ENCODE data around the gene GFY. TPM values are rescaled to one million over a fixed set of nuclear protein-coding genes. Genes with fewer than 3 reads are reported as not detected.
"Not testable (repeated sequence)": the region's sequence is repeated elsewhere in the genome, so short reads cannot be mapped to it uniquely, and the experiment has no call there.

Gene GFY
- total RNA-seq, 1 experiment from 2014 or later, result not detected

DNA sequence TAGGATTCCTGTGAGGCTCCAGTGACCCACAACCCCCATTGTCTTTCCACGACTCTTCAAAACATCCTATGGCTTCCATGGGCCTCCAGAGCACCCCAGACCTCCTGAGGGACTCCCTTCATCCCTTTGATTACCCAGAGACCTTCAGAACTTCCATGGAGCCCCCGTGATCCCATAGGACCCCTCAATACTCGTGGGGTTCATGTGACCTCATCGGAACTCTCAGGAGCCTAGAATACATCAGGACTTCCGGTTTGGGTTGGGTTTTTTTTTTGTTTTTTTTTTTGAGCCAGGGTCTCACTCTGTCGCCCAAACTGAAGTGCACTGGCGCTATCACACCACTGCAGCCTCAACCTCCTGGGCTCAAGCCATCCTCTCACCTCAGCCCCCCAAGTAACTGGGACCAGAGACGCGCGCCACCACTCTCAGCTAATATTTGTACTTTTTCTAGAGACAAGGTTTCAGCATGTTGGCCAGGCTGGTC, 28.6 kb downstream of the GFY start:
- in situ Hi-C loops (cut with HindIII; ENCODE audit: low pct_unique_long_range_greater_than_20kb, low sequenced_read_pairs), result no loop called here
- DNase-seq (ENCODE audit: low read depth), result no peak

DNA sequence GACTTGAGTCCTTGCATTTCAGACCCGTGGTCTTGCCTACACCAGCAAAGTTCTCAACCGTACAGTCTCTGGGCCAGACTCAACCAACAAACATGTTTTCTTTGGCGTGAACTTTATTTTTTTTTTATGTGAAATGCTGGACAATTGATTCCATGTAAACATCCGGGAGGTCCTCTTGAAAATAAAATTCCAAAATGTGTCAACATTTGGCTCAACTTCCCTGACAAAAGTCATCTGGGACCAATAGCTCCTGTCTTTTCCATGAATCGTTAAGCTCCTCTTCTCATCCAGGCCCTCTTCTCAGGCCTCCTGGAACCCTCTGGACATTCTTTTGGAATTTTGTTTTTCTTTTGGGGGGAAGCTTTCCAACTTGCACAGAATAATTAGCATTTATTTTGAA, 30.6 kb downstream of the GFY start:
- in situ Hi-C loops (cut with HindIII; ENCODE audit: low pct_unique_long_range_greater_than_20kb, low sequenced_read_pairs), result no loop called here
- DNase-seq (ENCODE audit: low read depth), result no peak

DNA sequence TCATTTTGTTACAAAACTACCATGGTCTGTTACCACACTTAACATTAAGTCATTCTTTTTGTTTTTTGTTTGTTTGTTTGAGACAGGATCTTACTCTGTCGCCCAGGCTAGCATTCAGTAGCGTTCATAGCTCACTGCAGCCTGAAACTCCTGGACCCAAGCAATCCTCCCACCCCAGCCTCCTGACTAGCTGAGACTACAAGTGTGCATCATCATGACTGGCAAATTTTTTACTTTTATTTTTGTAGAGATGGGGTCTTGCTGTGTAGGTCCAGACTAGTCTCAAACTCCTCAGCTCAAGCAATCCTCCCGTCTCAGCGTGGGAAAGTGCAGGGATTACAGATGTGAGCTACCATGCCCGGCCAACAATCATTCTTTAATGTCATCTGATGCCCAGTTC, 31.1 kb downstream of the GFY start:
- in situ Hi-C loops (cut with HindIII; ENCODE audit: low pct_unique_long_range_greater_than_20kb, low sequenced_read_pairs), result no loop called here
- peak; percentile 32 for DNase-seq (ENCODE audit: low read depth)

DNA sequence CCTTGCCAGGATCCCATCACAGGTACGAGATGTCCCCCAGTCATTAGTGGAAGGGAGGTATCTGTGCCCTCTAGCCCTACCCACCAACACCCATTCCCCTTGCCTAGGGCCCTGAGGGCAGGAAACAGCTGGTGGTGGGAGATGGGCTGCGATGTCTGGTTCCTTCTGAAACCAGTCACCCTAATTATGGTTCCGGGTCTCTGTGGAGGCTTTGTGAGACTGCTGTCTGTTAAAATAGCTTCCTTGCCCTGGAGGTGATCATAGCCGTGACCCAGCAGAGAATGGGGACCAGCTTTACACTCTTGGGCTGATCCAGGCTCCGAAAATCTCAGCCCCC, 33.3 kb downstream of the GFY start:
- in situ Hi-C loops (cut with HindIII; ENCODE audit: low pct_unique_long_range_greater_than_20kb, low sequenced_read_pairs), result no loop called here
- no peak for DNase-seq (ENCODE audit: low read depth)

DNA sequence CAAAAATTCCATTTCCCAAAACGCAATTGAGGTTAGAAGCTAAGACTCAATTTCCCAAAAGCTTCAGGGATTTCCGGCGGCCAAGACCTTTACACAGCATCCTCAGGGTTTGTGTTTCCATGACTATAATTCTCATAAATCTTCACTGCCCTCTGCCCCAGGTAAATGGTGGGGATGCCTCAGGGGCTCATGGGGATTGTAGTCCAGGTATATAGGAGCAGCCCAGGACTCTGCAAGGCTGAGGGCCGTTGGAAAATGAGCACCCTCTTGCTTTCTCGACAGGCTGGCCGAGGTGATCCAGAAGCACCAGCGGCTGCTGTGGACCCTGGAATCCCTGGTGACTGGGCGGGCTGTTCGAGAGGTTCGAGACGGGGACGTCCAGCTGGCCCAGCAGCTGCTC, 34.2 kb downstream of the GFY start:
- in situ Hi-C loops (cut with HindIII; ENCODE audit: low pct_unique_long_range_greater_than_20kb, low sequenced_read_pairs), result no loop called here
- no peak for DNase-seq (ENCODE audit: low read depth)

DNA sequence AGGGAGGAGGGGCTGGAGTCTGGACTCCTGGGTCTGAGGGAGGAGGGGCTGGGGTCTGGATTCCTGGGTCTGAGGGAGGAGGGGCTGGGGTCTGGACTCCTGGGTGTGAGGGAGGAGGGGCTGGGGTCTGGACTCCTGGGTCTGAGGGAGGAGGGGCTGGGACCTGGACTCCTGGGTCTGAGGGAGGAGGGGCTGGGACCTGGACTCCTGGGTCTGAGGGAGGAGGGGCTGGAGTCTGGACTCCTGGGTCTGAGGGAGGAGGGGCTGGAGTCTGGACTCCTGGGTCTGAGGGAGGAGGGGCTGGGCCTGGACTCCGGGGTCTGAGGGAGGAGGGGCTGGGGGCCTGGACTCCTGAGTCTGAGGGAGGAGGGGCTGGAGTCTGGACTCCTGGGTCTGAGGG, 35.9 kb downstream of the GFY start:
- in situ Hi-C loops (cut with HindIII; ENCODE audit: low pct_unique_long_range_greater_than_20kb, low sequenced_read_pairs); DNase-seq (ENCODE audit: low read depth): not testable (repeated sequence)

DNA sequence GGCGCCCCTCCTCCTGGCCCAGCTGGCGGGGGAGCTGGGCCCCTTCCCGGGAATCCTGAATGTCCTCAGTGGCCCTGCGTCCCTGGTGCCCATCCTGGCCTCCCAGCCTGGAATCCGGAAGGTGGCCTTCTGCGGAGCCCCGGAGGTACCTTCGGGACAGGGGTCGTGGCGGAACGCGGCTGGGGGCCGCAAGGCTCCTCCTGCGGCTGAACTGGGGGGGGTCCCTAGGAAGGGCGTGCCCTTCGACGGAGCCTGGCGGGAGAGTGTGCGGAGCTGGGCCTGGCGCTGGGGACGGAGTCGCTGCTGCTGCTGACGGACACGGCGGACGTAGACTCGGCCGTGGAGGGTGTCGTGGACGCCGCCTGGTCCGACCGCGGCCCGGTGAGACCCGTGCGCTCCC, 36.5 kb downstream of the GFY start:
- DNase-seq (ENCODE audit: low read depth), result no peak
- in situ Hi-C loops (cut with HindIII; ENCODE audit: low pct_unique_long_range_greater_than_20kb, low sequenced_read_pairs), result no loop called here

DNA sequence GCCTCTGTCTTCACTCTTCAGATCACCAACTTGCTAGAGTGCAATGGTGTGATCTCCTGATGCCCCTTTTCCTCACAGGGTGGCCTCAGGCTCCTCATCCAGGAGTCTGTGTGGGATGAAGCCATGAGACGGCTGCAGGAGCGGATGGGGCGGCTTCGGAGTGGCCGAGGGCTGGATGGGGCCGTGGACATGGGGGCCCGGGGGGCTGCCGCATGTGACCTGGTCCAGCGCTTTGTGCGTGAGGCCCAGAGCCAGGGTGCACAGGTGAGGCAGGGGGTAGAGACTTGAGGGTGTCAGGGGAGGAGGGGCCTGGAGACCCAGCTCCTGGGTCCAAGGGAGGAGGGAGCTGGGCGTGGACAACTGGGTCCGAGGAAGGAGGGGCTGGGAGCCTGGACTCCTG, 37.3 kb downstream of the GFY start:
- no peak for DNase-seq (ENCODE audit: low read depth)
- in situ Hi-C loops (cut with HindIII; ENCODE audit: low pct_unique_long_range_greater_than_20kb, low sequenced_read_pairs), result no loop called here

DNA sequence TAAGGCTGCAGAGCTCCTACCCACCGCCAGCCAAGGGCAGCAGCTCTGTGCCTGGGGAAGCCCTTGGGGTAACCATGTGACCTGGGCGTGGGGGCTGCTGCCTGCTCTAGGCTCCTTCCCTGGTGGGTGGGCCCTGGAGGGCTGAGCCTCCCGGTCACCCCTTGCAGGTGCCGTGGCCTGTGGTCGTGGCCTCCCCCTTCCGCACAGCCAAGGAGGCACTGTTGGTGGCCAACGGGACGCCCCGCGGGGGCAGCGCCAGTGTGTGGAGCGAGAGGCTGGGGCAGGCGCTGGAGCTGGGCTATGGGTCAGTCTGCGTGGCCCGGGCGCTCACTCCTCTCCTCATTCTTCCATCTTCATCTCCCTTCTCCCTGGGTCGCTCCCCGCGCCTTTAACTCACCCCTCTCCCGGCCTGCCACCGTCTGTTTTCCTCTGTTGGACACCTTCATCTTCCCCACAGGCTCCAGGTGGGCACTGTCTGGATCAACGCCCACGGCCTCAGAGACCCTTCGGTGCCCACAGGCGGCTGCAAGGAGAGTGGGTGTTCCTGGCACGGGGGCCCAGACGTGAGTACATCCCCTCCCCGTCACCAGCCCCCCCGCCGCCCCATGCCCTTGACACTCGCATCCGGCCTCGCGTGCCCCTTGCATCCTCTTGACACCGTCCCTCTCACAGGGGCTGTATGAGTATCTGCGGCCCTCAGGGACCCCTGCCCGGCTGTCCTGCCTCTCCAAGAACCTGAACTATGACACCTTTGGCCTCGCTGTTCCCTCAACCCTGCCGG, 39.0 kb downstream of the GFY start:
- no peak for DNase-seq (ENCODE audit: low read depth)
- in situ Hi-C loops (cut with HindIII; ENCODE audit: low pct_unique_long_range_greater_than_20kb, low sequenced_read_pairs), result no loop called here

DNA sequence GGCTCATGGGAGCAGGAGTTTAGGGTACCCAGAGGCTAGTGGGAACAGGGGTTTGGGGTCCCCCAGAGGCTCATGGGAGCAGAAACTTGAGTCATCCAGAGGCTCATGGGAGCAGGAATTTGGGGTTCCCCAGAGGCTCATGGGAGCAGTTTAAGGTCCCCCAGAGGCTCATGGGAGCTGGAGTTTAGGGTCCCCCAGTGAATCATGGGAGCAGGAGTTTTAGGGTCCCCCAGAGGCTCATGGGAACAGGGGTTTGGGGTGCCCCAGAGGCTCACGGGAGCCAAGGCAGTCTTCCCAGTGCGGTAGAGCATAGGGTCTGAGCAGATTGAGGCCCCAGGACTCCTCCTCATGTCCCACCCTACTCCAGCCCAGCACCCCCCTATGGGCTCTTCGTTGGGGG, 40.2 kb downstream of the GFY start:
- DNase-seq (ENCODE audit: low read depth), result no peak
- in situ Hi-C loops (cut with HindIII; ENCODE audit: low pct_unique_long_range_greater_than_20kb, low sequenced_read_pairs), result no loop called here

DNA sequence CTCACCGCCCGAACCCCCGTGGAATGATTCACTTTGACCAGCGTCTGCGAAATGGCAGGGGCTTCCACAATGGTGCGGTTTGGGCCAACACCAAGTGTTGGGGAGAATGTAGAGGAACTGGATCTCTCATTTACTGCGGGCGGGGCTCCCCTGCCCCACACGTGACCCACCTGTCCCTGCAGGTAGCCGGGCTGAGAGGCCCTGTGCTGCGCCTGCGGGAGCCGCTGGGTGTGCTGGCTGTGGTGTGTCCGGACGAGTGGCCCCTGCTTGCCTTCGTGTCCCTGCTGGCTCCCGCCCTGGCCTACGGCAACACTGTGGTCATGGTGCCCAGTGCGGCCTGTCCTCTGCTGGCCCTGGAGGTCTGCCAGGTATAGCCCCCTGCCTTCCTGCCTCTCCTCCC, 43.0 kb downstream of the GFY start:
- in situ Hi-C loops (cut with HindIII; ENCODE audit: low pct_unique_long_range_greater_than_20kb, low sequenced_read_pairs), result no loop called here
- no peak for DNase-seq (ENCODE audit: low read depth)

DNA sequence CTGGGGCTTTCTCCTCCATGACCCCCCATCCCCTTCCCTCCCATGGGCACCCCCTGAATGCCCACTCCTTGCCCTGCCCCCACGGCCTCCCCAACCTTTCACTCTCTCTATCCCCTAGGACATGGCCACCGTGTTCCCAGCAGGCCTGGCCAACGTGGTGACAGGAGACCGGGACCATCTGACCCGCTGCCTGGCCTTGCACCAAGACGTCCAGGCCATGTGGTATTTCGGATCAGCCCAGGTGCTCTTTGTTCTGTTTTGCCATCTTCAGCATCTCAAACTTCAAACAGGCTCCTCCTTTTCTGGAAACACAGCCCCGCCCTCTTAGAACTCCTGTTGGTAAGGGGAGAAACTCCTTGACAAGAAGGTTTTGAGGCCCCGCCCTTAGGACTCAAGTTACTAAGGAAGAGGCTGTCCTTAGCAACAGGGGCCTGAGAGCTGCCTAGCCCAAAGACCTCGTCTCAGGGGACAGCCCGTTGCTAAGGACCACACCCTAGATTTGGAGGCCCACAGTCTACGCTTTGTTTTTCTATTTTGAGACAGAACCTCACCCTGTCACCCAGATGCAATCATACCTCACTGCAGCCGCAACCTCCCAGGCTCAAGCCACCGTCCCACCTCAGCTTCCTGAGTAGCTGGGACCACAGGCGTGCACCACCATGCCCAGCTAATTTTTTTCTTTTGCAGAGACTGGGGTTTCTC, 43.7 kb downstream of the GFY start:
- peak; percentile 69 for DNase-seq (ENCODE audit: low read depth)
- in situ Hi-C loops (cut with HindIII; ENCODE audit: low pct_unique_long_range_greater_than_20kb, low sequenced_read_pairs), result no loop called here

DNA sequence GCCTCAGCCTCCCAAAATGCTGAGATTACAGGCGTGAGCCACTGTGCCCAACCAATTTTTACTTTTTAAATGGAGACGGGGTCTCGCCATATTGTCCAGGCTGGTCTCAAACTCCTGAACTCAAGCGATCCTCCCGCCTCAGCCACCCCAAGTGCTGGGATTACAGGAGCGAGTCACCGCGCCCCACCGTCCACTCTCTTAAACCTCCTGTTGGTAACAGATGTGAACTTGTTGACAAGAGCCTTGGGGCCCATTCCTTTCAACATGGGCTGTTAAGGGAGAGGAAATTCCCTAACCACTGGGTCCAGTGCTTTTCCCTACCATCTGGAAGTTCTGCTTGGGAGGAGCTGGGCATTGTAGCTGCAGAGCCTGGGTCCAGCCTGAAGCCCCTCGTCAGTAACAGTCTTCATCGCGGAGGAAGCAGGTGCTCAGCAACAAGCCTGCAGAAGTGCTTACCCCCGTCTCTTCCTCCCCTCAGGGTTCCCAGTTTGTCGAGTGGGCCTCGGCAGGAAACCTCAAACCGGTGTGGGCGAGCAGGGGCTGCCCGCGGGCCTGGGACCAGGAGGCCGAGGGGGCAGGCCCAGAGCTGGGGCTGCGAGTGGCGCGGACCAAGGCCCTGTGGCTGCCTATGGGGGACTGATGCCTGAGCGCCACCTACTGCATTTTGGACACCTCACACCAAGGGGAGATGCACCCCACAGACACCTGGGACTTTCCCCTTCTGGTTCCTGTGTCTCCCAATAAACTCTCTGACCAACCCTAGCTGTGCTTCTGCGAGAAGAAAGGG, 44.8 kb downstream of the GFY start:
- DNase-seq (ENCODE audit: low read depth), result no peak
- in situ Hi-C loops (cut with HindIII; ENCODE audit: low pct_unique_long_range_greater_than_20kb, low sequenced_read_pairs), result no loop called here

DNA sequence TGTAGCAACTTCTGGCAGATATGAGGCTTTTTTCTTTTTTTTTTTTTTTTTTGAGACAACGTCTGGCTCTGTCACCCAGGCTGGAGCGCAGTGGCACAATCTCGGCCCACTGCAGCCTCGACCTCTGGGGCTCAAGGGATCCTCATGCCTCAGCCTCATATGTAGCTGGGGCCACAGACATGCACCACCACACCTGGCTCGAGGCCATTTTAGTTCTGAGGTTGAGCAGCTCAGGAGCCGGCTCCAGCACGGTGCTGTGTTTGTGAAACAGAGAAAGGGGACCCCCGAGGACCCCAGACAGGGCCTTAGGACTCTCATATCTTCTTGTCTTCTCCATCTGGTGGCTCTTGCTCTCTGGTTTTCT, 45.4 kb downstream of the GFY start:
- no peak for DNase-seq (ENCODE audit: low read depth)
- in situ Hi-C loops (cut with HindIII; ENCODE audit: low pct_unique_long_range_greater_than_20kb, low sequenced_read_pairs), result no loop called here

DNA sequence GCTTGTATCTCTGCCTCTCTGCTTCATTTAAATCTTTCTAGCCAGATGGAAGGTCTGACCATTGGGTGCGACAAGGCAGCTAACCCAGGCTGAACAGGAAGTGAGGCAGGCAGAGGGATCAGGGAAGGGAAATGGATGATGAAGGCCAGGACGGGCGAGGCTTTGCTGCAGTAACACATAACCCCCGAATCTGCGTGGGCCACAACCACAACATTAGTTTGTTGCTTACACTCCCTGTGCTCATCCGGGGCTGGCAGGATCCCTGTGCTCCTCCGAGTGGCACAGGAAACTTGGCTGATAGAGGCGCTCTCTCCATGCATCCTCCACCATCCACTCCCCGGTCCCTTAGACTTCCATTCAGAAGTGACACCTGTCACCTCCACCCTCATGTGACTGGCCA, 47.7 kb downstream of the GFY start:
- no peak for DNase-seq (ENCODE audit: low read depth)
- in situ Hi-C loops (cut with HindIII; ENCODE audit: low pct_unique_long_range_greater_than_20kb, low sequenced_read_pairs), result no loop called here

DNA sequence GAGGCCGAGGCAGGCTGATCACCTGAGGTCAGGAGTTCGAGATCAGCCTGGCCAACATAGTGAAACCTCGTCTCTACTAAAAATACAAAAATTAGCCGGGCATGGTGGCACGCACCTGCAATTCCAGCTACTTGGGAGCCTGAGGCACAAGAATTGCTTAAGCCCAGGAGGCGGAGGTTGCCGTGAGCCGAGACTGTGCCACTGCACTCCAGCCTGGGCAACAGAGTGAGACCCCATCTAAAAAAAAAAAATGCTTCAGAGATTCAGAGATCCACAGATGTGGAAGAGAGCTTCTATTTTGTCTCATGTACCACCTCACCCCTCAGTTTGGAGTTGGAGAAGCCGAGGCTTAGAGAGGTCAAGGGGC, 48.3 kb downstream of the GFY start:
- in situ Hi-C loops (cut with HindIII; ENCODE audit: low pct_unique_long_range_greater_than_20kb, low sequenced_read_pairs); DNase-seq (ENCODE audit: low read depth): not testable (repeated sequence)

DNA sequence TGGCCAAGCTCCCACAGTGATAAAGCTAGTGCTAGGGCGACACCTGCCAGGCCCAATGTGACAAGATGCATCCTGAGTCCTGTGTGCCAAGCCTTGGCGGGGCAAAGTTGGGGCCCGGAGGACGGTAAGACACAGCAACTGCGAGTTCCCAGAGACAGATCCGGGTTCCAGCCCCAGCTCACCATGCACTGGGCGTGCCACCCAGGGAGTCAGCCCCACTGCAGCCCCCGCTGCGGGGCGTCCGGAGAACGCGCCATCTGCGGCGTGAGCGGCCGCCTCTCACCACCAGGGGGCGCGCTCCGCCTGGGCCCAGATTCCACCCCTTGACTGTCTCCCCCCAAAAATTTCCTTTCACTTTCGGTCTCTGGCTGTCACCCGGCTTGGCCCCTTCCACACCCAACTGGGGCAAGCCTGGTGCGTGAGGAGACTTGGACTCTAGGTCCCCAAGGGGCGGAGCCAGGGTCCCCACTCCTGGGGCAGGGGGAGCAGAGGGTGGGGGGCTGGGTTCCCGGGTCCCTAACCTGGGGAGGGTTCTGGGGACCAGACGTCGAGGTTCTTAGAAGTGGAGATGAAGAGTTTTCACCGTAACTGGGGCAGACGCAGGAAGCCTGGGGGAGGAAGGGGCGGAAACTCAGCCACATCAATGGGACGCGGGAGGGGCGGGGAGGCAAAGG, 48.8 kb downstream of the GFY start, which contains the start of gene FLT3LG:
TSS of gene FLT3LG (plus strand) at position 348 of the 674 bp plus-strand sequence. CDS start 425 bp downstream, outside the sequence.
- DNase-seq (ENCODE audit: low read depth), result peak; percentile 57
- in situ Hi-C loops (cut with HindIII; ENCODE audit: low pct_unique_long_range_greater_than_20kb, low sequenced_read_pairs), result no loop called here

DNA sequence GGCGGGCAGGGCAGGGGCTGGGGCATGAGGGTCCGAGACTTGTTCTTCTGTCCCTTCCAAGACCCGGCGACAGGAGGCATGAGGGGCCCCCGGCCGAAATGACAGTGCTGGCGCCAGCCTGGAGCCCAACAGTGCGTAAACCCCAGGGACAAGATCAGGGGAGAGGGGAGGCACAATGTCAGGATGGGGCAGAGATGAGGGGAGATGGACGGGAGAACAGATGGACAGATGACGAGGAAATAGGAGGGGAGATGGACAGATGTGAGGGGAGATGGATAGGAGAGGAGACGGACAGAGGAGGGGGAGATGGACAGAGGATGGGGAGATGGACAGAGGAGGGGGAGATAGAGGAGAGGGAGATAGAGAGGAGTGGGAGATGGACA, 49.3 kb downstream of the GFY start:
- in situ Hi-C loops (cut with HindIII; ENCODE audit: low pct_unique_long_range_greater_than_20kb, low sequenced_read_pairs), result no loop called here
- no peak for DNase-seq (ENCODE audit: low read depth)
